CD4-positive, alpha-beta T cell treated with Interleukin-6 at 100 ng/mL for 8 hours (primary cell): Measurements from ENCODE around the gene PAIP2.
"Not testable (repeated sequence)": the region's sequence is repeated elsewhere in the genome, so short reads cannot be mapped to it uniquely, and the experiment has no call there.

Source experiments
- DNase-seq: peaks from one replicate; pipeline ENCODE4 v3.0.0-alpha.2; 2020; ENCODE audit warnings: mixed read lengths, low spot score

PAIP2 gene

DNA sequence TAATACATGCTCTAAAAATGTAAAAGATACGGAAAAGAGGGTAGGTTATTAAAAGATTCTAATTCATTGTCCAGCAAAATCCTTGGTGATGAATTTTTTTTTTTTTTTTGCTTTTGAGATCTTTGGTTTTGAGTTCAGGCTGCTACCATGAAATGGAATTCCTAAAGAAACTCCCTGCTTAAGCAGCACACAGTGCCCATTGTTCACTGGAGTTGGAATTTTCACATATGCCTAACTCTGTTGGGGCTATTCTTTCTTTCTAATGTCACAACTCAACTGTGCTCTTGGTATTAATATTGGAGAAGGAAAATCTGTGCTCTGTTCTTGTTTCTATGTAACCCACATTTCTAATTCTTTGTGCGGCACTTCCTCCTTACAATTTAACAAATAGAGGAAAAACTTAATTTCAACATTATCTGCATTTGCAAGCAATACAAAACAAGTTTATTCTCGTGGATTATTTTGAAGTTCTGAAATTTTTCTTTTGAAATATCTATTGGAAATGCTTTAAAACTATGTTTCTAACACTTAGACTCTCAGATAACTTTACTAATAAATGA, 26.5 kb upstream of the PAIP2 start:
- DNase-seq, result no peak

DNA sequence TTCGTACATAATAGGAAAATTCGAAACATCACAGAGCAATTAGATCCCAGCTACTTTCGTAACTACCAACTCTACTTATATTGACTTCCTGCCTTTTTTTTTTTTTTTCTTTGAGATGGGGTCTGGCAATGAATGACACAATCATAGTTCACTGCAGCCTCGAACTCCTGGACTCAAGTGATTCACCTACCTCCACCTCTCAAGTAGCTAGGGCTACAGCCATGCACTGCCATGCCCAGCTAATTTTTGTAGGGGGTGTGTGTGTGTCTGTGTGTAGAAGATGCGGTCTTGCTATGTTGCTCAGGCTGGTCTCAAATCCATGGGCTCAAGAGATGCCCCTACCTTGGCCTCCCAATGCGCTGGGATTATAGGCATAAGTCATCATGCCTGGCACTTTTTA, 5.8 kb upstream of the PAIP2 start:
- no peak for DNase-seq

DNA sequence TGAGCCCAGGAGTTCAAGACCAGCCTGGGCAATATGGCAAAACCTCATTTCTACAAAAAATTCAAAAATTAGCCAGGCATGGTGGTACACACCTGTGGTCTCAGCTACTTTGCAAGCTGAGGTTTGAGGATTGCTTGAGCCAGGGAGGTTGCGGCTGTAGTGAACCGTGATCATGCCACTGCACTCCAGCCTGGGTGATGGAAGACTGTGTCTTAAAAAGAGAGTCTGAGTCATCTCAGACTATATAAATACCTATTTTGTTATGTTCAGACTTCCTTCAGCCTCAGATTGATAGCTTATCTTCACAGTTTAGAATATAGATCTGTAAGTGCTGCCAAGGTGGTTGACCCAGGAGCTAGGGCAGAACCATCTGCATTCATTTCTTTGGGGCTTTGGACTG, 1.6 kb upstream of the PAIP2 start:
- DNase-seq, result no peak

DNA sequence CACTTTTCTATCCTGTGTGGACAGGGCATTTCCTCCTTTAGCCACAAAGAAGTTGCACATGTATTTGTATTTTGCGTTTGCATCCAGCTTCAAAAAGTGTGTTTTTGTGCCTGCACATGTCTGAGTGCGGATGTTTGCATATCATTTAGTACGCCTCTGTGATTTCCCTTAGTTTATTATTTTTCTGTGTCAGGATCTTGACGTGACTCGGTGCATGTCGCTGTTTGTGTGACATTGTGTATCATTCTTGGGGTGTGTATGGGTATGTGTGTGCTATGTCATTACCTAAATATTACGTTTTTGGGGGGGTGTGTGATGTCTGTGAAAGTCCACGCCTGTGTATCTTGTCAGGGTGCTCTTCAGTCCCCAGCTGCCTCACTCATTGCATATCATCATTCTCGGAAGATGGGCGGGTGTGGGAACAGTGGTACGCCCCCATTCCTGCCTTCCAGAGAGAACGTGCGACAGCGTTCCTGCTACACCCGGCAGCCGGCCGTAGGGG, 416 bp upstream of the PAIP2 start:
- no peak for DNase-seq

DNA sequence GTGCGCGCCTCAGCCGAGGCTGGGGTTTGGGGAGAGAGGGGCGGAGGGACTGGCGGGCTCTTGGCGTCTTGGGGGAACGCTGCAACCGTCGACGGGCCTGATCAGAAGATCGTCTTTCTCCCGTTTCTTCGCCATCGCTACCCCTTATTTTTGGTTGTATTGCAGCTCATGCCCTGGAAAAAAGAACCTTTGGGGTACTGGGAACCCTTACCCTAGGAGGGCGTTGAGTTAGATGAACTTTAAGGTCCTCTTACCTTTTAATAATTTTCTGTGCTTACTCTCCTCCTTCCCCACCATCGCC, 719 bp downstream of the PAIP2 start:
- DNase-seq, result peak; percentile 79

DNA sequence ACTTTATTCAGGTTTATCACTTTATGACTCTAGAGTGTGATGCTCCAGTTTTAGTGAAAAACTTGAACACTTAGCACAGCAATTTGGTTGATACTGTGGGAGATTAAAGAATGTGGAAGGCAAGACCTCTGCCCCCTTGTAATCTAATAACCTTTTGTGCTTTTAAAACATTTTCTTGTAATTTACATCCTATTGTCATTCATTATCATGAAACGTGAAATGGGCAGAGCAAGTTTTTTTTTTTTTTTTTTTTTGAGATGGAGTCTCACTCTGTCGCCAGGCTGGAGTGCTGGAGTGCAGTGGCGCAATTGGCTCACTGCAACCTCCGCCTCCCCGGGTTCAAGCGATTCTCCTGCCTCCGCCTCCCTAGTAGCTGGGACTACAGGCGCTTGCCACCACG, 1.8 kb downstream of the PAIP2 start:
- no peak for DNase-seq

DNA sequence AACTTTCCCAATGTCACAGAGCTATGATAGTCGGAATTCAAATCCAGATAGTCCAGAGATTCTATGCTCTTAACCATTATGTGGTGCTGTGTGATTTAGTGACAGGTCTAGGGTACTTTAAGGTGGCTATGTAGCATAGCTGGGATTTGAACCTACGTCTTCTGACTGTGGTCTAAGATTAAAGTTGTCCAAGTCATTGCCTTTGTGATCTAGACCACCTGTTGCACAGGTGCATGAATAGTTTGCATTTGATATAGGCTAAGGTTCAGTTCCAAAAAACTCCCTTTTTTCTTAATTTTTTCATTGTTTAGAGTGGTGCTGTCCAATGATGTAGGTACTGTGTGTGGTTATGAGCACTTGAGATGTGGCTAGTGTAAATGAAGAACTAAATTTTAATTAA, 2.5 kb downstream of the PAIP2 start:
- no peak for DNase-seq

DNA sequence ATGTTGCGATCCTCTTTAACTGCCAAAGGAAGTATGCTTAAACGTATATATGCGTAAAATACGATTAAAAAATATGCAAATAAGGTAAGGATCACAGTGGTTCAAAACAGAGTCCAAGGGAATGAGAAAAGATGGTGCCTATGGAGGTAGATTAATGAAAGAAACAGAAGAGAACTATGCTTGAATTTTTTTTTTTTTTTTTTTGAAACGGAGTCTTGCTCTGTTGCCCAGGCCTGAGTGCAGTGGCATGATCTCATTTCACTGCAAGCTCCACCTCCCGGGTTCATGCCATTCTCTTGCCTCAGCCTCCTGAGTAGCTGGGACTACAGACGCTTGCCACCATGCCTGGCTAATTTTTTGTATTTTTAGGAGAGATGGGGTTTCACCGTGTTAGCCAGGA, 3.8 kb downstream of the PAIP2 start:
- not testable (repeated sequence) for DNase-seq

DNA sequence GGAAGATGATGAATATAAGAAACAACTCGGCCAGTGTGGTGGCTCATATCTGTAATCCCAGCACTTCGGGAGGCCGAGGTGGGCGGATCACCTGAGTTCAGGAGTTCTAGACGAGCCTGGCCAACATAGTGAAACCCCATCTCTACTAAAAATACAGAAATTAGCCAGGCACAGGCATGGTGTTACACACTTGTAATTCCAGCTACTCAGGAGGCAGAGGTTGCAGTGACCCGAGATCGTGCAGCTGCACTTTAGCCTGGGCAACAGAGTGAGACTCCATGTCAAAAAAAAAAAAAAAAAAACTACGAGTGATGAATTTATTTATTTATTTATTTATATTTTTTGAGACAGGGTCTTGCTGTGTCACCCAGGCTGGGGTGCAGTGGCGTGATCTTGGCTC, 6.2 kb downstream of the PAIP2 start:
- DNase-seq, result not testable (repeated sequence)

DNA sequence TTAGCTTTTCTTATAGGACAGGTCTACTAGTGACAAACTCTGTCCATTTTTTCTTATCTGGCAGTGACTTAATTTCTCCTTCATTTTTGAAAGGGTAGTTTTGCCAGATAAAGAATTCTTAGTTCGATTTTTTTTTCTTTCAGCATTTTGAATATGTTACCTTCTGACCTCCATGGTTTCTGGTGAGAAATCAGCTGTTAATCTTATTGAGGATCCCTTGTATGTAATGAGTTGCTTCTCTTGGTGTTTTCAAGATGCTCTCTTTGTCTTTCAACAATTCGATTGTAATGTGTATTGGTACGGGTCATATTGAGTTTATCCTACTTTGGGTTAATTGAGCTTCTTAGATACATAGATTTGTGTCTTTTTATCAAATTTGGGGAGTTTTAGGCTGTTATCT, 12.5 kb downstream of the PAIP2 start:
- no peak for DNase-seq

DNA sequence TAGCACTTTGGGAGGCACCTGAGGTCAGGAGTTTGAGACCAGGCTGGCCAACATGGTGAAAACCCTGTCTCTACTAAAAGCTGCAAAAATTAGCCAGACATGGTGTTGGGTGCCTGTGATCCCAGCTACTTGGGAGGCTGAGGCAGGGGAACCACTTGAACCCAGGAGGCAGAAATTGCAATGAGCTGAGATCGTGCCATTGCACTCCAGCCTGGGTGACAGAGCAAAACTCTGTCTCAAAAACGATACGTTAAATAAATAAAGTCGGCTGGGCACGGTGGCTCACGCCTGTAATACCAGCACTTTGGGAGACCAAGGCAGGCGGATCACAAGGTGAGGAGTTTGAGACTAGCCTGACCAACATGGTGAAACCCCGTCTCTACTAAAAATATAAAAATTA, 14.2 kb downstream of the PAIP2 start:
- not testable (repeated sequence) for DNase-seq

DNA sequence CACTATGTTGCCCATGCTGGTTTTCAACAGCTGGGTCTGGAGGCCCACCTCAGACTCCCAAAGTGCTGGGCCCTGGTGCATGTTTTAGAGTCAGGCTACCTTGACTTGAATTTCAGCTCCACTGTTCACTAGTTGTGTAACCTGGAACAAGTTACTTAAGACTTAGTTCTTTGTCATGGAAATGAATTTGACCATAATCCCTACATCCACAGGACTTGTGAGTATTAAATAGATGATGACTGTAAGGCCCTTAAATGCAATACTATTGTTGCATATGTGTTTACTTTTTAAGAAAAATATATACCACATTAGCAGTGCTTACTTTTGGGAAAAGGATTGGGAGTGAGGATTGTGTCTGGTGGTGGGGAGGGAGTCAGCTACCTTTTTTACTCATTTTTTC, 16.4 kb downstream of the PAIP2 start:
- DNase-seq, result no peak

DNA sequence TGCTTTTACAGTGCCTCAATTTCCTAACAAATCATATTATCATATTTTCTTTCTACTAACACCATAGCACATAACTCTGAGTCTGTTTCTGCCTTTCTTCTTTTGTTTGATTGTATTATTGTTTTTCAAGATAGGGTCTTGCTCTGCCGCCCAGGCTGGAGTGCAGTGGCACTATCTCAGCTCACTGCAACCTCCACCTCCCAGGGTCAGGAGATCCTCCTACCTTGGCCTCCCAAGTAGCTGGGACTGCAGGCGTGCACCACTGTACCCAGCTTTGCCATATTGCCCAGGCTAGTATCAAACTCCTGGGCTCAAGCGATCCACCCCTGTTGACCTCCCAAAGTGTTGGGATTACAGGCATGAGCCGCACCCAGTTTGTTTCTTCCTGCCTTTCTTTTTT, 18.7 kb downstream of the PAIP2 start:
- no peak for DNase-seq

DNA sequence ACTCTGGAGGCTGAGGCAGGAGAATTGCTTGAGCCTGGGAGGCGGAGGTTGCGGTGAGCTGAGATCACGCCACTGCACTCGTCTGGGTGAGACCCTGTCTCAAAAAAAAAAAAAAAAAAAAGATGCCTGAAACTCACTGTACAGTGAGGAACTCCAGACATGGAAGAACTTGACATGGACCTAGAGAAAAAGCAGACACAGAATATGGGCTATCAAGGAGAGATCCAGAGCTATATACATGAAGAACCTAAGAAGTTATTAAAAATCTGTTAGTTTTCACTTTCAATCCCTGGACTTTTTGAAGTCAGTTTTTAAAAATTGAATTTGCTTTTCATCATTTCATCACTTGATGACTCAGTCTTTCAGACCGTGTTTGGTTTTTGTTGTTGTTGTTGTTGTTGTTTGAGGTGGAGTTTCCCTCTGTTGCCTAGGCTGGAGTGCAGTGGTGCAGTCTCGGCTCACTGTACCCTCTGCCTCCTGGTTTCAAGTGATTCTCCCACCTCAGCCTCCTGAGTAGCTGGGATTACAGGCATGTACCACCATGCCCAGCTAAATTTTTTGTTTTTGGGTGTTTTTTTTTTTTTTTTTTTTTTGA, 20.3 kb downstream of the PAIP2 start:
- no peak for DNase-seq

DNA sequence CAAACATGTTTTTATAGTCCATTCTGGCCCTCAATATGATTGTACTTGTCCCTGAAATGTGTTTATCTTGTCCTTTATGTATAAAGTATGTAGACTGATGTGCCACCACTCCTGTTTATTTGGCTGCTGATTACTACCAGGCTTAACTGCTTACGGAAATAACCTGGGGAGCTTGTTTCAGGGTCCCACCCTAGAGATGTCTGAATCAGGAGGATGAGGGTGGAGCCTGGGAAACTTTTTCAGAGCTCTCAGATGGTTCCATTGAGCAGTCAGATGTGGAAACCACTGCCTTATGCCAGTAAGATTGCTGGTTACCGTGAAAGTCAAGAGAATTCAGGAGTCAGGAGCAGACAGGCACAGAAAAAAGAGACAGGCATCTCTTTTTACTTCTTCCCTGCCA, 22.3 kb downstream of the PAIP2 start:
- DNase-seq, result no peak

DNA sequence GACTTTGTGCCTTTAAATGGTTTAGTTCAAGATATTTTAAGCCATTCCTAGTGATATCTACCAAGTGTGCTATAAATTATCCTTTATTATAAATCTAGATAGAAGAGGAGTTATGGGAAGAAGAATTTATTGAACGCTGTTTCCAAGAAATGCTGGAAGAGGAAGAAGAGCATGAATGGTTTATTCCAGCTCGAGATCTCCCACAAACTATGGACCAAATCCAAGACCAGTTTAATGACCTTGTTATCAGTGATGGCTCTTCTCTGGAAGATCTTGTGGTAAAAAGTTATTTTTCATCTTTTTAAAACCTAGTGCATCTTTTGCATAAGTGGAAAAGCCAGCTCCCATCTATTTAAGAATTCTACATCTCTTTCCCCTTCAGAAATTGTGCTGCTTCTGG, 22.8 kb downstream of the PAIP2 start:
- DNase-seq, result no peak

DNA sequence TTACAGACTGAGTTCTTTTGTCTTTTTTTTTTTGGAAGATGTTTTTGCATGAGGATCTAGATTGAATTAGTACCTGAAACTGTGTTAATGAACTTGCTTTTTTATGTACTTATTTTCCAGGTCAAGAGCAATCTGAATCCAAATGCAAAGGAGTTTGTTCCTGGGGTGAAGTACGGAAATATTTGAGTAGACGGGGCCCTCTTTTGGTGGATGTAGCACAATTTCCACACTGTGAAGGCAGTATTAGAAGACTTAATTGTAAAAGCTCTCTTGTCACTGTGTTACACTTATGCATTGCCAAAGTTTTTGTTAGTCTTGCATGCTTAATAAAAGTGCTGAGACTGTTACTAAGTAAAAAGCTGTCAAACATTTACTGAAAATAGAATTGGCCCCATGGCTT, 27.0 kb downstream of the PAIP2 start:
- no peak for DNase-seq

DNA sequence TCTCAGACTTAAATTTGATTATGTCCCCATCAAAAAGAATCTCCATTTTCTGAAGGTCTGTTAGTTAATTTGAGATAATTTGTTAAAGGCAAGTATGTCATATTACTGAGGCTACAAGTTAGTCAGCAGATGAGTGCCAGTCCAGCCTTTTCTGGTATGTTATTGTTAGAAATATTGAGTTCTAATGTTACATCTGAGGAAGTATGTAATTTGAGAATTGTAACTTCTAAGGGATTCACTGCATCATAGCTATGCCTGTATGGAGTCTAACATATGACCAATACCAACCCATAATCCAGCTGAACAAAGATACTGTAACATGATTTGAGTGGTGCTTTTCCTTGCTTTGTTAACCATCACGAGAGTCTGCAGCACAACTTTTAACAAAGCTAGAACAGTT, 27.5 kb downstream of the PAIP2 start:
- no peak for DNase-seq

DNA sequence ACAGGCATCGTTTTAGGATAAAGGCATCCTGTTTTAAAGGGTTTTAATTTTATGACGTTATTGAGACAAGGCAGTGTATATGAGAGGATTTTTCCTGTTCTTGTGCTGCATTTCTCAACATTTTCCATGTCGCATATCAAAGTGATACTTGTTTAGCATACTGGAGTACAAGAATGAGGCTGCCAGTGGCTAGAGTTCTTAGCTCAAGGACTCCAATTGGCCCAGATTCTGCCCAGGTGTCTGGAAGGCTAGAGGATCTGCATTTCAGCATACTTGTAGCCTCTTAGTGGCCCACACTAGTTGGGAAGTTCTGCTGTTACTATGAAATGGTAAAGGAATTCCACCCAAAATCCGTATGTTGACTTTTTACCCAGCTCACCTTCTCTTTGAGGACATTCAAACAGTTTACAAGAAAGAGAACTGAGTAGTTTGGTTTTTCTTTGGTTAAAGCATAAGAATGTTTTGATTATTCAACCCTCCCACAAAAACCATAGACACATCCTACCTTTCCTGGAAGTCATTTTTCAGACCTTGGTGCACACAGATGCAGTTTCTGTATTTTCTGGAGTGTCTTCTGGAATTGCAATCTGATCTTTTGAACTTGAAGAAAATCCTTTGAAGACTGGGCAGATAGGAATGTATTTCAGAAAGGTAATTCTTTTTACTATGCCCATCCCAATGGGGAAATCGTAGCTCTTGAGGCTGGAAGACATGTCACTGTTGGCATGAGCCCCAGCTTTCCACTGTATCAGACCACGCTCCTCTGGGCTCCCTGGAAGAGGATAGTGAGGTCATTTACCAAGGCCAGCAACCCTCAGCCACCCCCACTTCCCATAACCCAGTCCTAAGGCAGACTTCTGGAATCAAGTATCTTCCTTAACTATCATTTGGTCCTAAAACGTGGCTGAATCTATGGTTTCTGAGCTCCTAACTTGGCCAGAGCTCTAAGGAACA, 30.1 kb downstream of the PAIP2 start:
- no peak for DNase-seq

DNA sequence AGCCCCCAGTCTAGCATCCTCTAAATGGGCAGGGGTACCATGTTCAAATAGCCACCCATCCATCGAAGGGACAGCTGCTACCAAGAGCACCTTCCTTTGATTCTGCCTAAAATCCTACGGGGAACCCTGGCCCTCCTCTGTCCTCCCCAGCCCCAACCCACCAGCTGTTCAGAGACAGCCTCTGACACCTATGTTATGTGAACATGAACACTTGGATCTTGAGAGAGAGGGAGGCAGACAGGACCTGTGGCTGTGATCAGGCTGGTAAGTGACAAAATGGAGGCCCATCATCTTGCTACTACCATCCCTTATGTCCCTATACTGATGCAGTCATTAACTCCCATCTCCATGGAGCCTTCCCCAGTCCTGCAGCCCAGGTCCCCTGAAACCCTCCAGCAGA, 33.3 kb downstream of the PAIP2 start:
- DNase-seq, result no peak

DNA sequence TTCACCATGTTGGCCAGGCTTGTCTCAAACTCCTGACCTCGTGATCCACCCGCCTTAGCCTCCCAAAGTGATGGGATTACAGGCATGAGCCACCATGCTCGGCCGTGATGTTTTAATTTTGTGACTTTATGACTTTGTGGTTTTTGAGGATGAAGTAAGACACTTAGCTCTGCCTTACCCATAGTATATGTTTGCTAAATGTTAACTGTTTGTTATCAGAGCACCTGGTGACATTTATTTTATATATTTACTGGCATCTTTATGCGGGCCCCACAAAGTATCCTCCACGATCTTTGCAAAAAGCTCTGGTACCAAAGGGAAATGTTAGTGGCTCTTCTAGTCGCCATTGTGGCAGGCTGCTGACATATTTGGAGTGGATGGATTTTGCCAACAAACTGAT, 34.7 kb downstream of the PAIP2 start:
- DNase-seq, result no peak

DNA sequence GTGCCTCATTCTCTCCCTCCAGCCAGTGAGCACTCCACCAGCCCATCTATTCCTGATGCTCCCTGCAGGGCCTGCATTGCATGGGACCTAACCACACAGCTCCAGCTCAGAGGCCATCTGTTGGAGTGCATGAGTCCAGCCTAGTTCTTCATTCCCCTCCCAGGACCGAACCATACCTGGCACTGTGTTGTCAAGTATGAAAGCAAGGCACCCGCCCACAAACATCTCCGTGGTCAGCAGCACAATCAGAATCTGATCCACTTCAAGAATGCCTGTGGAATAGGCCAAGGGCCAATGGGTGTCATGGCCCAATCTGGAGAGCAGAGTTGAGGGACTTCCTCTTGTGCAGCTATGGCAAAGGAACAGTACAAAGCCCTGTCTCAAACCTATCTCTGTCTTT, 35.6 kb downstream of the PAIP2 start:
- no peak for DNase-seq

DNA sequence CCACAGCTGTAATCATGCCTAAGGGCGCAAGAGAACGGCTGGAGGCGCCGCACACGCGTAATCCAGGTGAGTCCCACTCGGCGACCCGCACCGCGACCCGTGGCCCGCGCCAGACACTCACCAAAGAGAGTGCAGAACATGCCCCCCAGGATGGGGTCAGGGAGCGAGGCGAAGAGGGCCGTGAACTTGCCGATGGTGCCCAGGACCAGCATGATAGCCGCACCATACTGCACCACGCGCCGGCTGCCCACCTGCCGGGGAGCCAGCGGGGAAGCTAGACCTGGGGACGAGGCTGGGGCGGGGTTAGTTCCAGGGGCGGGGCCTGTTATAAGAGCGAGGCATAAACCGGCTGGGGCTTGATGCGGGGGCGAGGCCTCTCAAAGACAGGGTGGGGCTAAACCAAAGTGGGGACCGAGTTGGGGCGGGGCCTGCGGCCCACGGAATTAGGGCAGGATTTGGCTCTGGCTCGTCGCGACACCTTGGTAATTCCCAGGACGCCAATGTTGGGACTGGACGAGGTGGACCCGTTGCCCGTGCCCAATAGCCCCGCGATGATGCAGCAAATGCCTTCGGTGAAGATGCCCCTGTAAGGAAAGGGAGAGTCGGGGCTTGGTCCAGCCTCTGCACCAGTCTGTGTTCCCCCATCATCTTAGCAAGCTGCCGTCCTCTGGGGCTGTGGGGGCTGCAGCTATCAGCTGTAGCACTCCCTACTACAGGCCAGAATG, 36.6 kb downstream of the PAIP2 start:
- no peak for DNase-seq
